WTC11 (cell line): ENCODE measurements around the gene CALR3. TPM values are rescaled to one million over a fixed set of nuclear protein-coding genes. Genes with fewer than 3 reads are reported as not detected.

Source experiments
- ATAC-seq: fragments of 200-7000 bp; cut with Tn5 transposase; 2 replicates; pipeline ENCODE4 v1.10.0; 2021; ENCODE audit warnings: mild to moderate bottlenecking, moderate library complexity
- CTCF ChIA-PET: fragments of 300-600 bp; sonication (Branson Sonifier 250); formaldehyde crosslinking; loops from one replicate; lab custom pipeline; 2021; ENCODE audit warnings: antibody characterized with exemption; lab: Charles Lee
- POLR2A ChIA-PET: fragments of 350-600 bp; sonication (Branson Sonifier 250); formaldehyde crosslinking; loops from one replicate; lab custom pipeline; 2021; ENCODE audit warnings: antibody characterized with exemption; lab: Charles Lee
- DNase-seq: peaks from one replicate; pipeline ENCODE4 v3.0.0; 2021; ENCODE audit warnings: low spot score
- H3K27ac Mint-ChIP-seq: 2 replicates; pipeline ENCODE4 v1.8.0; 2021; ENCODE audit warnings: mixed read lengths
- H3K27me3 Mint-ChIP-seq: 2 replicates; pipeline ENCODE4 v1.8.0; 2021; ENCODE audit warnings: low read depth, mild to moderate bottlenecking, moderate library complexity, mixed read lengths
- H3K36me3 Mint-ChIP-seq: 2 replicates; pipeline ENCODE4 v1.8.0; 2021; ENCODE audit warnings: mixed read lengths
- H3K4me1 Mint-ChIP-seq: 2 replicates; pipeline ENCODE4 v1.8.0; 2022; ENCODE audit warnings: mixed read lengths
- H3K4me3 Mint-ChIP-seq: 2 replicates; pipeline ENCODE4 v1.8.0; 2021; ENCODE audit warnings: mild to moderate bottlenecking, moderate library complexity, mixed read lengths
- H3K9me3 Mint-ChIP-seq: 2 replicates; pipeline ENCODE4 v1.8.0; 2021; ENCODE audit warnings: mixed read lengths
- ARID4B ChIP-seq: sonication (generic); formaldehyde crosslinking; IDR thresholded peaks from 2 replicates; pipeline ENCODE4 v1.8.0; 2023; ENCODE audit warnings: missing genetic modification reagents, mild to moderate bottlenecking, borderline replicate concordance
- ATF1 ChIP-seq: sonication (generic); formaldehyde crosslinking; IDR thresholded peaks from 2 replicates; pipeline ENCODE4 v1.8.1; 2023; ENCODE audit warnings: mild to moderate bottlenecking, moderate library complexity, missing genetic modification reagents
- CREM ChIP-seq: sonication (generic); formaldehyde crosslinking; IDR thresholded peaks from 2 replicates; pipeline ENCODE4 v1.8.1; 2022; ENCODE audit warnings: mild to moderate bottlenecking, missing genetic modification reagents, moderate library complexity
- E2F1 ChIP-seq: sonication (generic); formaldehyde crosslinking; IDR thresholded peaks from 2 replicates; pipeline ENCODE4 v1.8.0; 2022; ENCODE audit warnings: mild to moderate bottlenecking, missing genetic modification reagents
- E2F4 ChIP-seq: sonication (generic); formaldehyde crosslinking; IDR thresholded peaks from 2 replicates; pipeline ENCODE4 v1.8.1; 2022; ENCODE audit warnings: low read depth, mild to moderate bottlenecking, moderate library complexity, missing genetic modification reagents, borderline replicate concordance
- FOXP1 ChIP-seq: sonication (generic); formaldehyde crosslinking; IDR thresholded peaks from 2 replicates; pipeline ENCODE4 v1.8.0; 2022; ENCODE audit warnings: missing genetic modification reagents, mild to moderate bottlenecking, moderate library complexity, borderline replicate concordance
- NFATC4 ChIP-seq: fragments of 250-450 bp; sonication (Bioruptor Pico); IDR thresholded peaks from 2 replicates; pipeline ENCODE4 v1.9.0; 2021; ENCODE audit warnings: mild to moderate bottlenecking
- NR1H2 ChIP-seq: sonication (generic); formaldehyde crosslinking; IDR thresholded peaks from 2 replicates; pipeline ENCODE4 v1.9.0; 2021; ENCODE audit warnings: mild to moderate bottlenecking, moderate library complexity, missing genetic modification reagents
- PRRX2 ChIP-seq: fragments of 250-450 bp; sonication (Bioruptor Pico); IDR thresholded peaks from 2 replicates; pipeline ENCODE4 v1.8.0; 2021; ENCODE audit warnings: mild to moderate bottlenecking
- SMAD4 ChIP-seq: sonication (generic); formaldehyde crosslinking; IDR thresholded peaks from 2 replicates; pipeline ENCODE4 v1.8.0; 2022; ENCODE audit warnings: mild to moderate bottlenecking, missing genetic modification reagents
- total RNA-seq: library from RNA; stranded (reverse); gene quantifications from 3 replicates; pipeline ENCODE4 v1.2.3, GENCODE V29; 2021
- TF ChIP-seq, protein P1 (sequence below): sonication (generic); formaldehyde crosslinking; IDR thresholded peaks from 2 replicates; pipeline ENCODE4 v1.8.0; 2022; ENCODE audit warnings: missing genetic modification reagents
- TF ChIP-seq, protein P2 (sequence below): sonication (generic); formaldehyde crosslinking; conservative IDR thresholded peaks from 2 replicates; pipeline ENCODE4 v1.8.1; 2023; ENCODE audit warnings: mild to moderate bottlenecking, low read depth, missing genetic modification reagents, moderate library complexity
- TF ChIP-seq, protein P3 (sequence below): sonication (generic); formaldehyde crosslinking; IDR thresholded peaks from 2 replicates; pipeline ENCODE4 v1.8.1; 2022; ENCODE audit warnings: low read depth, missing genetic modification reagents, borderline replicate concordance
- TF ChIP-seq, protein P4 (sequence below): fragments of 250-450 bp; sonication (Bioruptor Pico); IDR thresholded peaks from 2 replicates; pipeline ENCODE4 v1.9.0; 2021; ENCODE audit warnings: mild to moderate bottlenecking

Gene CALR3
- total RNA-seq, 1 experiment from 2014 or later: 0.87 TPM

DNA sequence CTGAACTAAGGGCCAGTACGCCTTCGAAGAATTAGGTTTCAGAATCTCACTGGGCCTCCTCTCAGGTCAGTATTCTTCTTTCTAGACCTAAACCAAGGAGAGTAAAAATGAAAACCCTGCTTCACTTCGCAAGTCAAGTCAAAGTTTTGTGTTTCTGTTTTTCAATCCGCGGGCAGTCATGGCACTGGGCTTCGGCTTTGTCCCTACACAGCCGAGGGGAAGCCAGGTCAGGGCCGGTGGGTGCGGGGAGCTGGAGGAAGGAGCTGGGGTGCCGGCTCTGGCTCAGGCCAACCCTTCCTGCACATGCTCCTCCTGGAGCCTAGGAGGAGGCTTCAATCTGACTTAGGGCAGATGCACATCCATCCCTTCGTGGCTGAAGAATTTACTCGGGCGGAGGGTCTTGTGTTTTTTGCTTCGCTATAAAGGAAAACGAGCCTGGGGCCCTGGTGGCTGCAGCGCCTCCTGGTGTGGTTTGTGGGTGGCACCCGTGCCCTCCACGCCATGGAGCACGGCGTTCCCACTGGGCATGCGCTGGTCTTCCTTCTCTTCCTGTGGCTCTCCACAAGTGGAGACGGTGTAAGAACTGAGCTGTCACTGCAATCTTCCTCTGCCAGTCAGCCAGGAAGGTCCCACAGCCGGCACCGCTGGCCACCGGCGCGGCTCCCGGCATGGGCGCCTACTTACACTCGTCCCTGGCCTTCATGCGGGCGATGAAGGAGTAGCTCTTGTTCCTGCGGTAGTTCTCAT lies 22.7 kb upstream of the CALR3 start (continued):
- TF ChIP-seq, protein P1, sequence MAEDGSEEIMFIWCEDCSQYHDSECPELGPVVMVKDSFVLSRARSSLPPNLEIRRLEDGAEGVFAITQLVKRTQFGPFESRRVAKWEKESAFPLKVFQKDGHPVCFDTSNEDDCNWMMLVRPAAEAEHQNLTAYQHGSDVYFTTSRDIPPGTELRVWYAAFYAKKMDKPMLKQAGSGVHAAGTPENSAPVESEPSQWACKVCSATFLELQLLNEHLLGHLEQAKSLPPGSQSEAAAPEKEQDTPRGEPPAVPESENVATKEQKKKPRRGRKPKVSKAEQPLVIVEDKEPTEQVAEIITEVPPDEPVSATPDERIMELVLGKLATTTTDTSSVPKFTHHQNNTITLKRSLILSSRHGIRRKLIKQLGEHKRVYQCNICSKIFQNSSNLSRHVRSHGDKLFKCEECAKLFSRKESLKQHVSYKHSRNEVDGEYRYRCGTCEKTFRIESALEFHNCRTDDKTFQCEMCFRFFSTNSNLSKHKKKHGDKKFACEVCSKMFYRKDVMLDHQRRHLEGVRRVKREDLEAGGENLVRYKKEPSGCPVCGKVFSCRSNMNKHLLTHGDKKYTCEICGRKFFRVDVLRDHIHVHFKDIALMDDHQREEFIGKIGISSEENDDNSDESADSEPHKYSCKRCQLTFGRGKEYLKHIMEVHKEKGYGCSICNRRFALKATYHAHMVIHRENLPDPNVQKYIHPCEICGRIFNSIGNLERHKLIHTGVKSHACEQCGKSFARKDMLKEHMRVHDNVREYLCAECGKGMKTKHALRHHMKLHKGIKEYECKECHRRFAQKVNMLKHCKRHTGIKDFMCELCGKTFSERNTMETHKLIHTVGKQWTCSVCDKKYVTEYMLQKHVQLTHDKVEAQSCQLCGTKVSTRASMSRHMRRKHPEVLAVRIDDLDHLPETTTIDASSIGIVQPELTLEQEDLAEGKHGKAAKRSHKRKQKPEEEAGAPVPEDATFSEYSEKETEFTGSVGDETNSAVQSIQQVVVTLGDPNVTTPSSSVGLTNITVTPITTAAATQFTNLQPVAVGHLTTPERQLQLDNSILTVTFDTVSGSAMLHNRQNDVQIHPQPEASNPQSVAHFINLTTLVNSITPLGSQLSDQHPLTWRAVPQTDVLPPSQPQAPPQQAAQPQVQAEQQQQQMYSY: no peak
- TF ChIP-seq PRRX2 (CRISPR knock-in tag) (no peak), FOXP1 (no peak), SMAD4 (CRISPR knock-in tag) (no peak), E2F4 (no peak), ATF1 (CRISPR knock-in tag) (no peak)
- TF ChIP-seq, protein P2, sequence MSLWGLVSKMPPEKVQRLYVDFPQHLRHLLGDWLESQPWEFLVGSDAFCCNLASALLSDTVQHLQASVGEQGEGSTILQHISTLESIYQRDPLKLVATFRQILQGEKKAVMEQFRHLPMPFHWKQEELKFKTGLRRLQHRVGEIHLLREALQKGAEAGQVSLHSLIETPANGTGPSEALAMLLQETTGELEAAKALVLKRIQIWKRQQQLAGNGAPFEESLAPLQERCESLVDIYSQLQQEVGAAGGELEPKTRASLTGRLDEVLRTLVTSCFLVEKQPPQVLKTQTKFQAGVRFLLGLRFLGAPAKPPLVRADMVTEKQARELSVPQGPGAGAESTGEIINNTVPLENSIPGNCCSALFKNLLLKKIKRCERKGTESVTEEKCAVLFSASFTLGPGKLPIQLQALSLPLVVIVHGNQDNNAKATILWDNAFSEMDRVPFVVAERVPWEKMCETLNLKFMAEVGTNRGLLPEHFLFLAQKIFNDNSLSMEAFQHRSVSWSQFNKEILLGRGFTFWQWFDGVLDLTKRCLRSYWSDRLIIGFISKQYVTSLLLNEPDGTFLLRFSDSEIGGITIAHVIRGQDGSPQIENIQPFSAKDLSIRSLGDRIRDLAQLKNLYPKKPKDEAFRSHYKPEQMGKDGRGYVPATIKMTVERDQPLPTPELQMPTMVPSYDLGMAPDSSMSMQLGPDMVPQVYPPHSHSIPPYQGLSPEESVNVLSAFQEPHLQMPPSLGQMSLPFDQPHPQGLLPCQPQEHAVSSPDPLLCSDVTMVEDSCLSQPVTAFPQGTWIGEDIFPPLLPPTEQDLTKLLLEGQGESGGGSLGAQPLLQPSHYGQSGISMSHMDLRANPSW (CRISPR knock-in tag): no peak
- TF ChIP-seq, protein P3, sequence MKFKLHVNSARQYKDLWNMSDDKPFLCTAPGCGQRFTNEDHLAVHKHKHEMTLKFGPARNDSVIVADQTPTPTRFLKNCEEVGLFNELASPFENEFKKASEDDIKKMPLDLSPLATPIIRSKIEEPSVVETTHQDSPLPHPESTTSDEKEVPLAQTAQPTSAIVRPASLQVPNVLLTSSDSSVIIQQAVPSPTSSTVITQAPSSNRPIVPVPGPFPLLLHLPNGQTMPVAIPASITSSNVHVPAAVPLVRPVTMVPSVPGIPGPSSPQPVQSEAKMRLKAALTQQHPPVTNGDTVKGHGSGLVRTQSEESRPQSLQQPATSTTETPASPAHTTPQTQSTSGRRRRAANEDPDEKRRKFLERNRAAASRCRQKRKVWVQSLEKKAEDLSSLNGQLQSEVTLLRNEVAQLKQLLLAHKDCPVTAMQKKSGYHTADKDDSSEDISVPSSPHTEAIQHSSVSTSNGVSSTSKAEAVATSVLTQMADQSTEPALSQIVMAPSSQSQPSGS (CRISPR knock-in tag): no peak
- TF ChIP-seq, all 79 proteins: peak for 0

DNA sequence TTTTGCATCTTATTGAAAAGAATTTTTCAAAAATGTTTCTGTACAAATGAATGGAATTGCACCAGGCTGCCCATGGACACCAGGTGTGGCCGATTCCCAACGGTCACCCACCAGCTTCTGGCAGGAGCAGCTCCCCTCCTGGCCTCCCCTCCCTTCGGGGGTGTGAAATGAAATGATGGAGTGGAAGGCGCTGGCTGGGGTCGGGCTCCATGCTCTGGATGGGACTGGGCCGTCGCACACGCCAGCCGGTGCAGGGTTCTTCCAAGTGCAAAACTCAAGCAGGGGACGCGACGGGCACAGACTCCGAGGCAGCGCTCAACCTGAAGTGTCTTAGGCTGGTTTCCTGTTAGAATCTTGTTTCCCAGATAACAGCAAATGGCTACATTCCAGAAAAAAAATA lies 22.1 kb upstream of the CALR3 start:
- ATAC-seq: no peak

GRCh38 chr19:16516923-16517610 lies 21.1 kb upstream of the CALR3 start:
- H3K4me1 Mint-ChIP-seq: no peaks in the 10 kb centered on the region
- ATAC-seq: no peak
- no peaks in the 10 kb centered on the region for H3K9me3 Mint-ChIP-seq
- no peaks in the 10 kb centered on the region for H3K27me3 Mint-ChIP-seq
- peak overlapping the region; percentile 53; the same call in 1 of the 2 replicates for H3K27ac Mint-ChIP-seq
- no peak overlapping the region for H3K4me3 Mint-ChIP-seq
- DNase-seq: no peak
- POLR2A ChIA-PET: interaction anchor here (0.5 kb wide), 1 partner anchor 311 kb away, joined by 13 read pairs; no protein-coding TSS in a partner anchor
- CTCF ChIA-PET: interaction anchor here (1.0 to 4.5 kb wide), 2 partner anchors 74 to 140 kb away, joined by 3 to 43 read pairs; no protein-coding TSS in a partner anchor
- peaks cover 43% of the 10 kb centered on the region for H3K36me3 Mint-ChIP-seq
- no peak for TF ChIP-seq ARID4B
- TF ChIP-seq CREM (CRISPR knock-in tag): no peak
- TF ChIP-seq E2F1: no peak
- no peak for TF ChIP-seq NFATC4 (CRISPR knock-in tag)

More for the DNA sequence above, 22.1 kb upstream of the CALR3 start:
- Mint-ChIP-seq H3K4me1 (no peaks in the 10 kb centered on the region), H3K27ac (no peak overlapping the region), H3K36me3 (peaks cover 46% of the 10 kb centered on the region), H3K27me3 (no peaks in the 10 kb centered on the region), H3K9me3 (no peaks in the 10 kb centered on the region), H3K4me3 (no peak overlapping the region)
- DNase-seq: no peak
- TF ChIP-seq, protein P4, sequence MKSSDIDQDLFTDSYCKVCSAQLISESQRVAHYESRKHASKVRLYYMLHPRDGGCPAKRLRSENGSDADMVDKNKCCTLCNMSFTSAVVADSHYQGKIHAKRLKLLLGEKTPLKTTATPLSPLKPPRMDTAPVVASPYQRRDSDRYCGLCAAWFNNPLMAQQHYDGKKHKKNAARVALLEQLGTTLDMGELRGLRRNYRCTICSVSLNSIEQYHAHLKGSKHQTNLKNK (CRISPR knock-in tag): no peak
- no peak for TF ChIP-seq NR1H2 (CRISPR knock-in tag)
- TF ChIP-seq NFATC4 (CRISPR knock-in tag): no peak
- POLR2A ChIA-PET: interaction anchor here (0.8 kb wide), 1 partner anchor 17 kb away, joined by 3 read pairs; no protein-coding TSS in a partner anchor
- CTCF ChIA-PET: interaction anchor here (1.0 to 4.5 kb wide), 3 partner anchors 75 to 141 kb away, joined by 3 to 43 read pairs (median 8); no protein-coding TSS in a partner anchor
